Retinal pigment epithelial cell (primary cell): ENCODE results near the gene FAM20B.

Experiments
- DNase-seq: peaks from one replicate; pipeline ENCODE4 v3.0.0-alpha.2; 2010; ENCODE audit warnings: low read depth
- H3K4me3 ChIP-seq: 2 replicates; pipeline ENCODE4 v1.5.1; 2011; ENCODE audit warnings: mild to moderate bottlenecking, low read length, control low read depth, moderate library complexity
- CTCF ChIP-seq: conservative IDR thresholded peaks from 2 replicates; pipeline ENCODE4 v1.5.1; 2011; ENCODE audit warnings: low read depth, low read length, control low read depth, inconsistent platforms

The FAM20B gene

DNA sequence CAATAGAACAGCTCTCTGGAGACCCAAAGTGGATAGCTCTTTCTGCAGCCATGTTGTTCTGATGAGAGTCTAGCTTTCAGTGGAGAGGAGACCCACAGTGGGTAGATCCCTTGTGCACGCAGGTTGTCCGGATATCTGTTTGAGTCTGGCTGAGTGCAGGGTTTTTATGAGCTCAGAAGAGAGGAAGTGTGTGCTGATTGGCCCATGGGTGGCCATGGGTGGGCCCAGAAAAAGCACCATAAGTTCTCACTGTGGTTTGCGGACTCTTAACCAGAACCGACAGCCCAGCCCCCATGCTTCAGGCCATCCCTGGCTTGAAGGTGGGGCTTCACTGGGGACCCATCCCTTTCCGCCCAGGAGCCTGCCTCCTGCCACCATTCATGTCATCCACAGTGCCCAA is 17.0 kb downstream of the FAM20B start:
- no peak for DNase-seq
- H3K4me3 ChIP-seq: no peak overlapping the region
- no peak for TF ChIP-seq CTCF

- H3K4me3 ChIP-seq: no peak overlapping the region
- no peak for DNase-seq
Observed at GRCh38 chr1:179043266-179043665, 17.6 kb downstream of the FAM20B start.

DNA sequence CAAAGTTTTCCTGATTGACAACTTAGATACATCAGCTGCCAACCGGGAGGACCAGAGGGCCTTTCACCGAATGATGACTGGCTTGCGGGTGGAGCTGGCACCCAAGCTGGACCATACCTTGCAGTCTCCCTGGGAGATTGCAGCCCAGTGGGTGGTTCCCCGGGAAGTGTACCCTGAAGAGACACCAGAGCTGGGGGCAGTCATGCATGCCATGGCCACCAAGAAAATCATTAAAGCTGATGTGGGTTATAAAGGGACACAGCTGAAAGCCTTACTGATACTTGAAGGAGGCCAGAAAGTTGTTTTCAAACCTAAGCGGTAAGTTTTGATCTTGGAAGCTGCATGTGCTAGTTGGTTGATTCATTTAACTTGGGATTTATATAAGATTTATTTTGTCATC is 18.2 kb downstream of the FAM20B start:
- TF ChIP-seq CTCF: no peak
- H3K4me3 ChIP-seq: no peak overlapping the region
- DNase-seq: no peak

More at GRCh38 chr1:179043266-179043665, 17.6 kb downstream of the FAM20B start:
- TF ChIP-seq CTCF: no peak

DNA sequence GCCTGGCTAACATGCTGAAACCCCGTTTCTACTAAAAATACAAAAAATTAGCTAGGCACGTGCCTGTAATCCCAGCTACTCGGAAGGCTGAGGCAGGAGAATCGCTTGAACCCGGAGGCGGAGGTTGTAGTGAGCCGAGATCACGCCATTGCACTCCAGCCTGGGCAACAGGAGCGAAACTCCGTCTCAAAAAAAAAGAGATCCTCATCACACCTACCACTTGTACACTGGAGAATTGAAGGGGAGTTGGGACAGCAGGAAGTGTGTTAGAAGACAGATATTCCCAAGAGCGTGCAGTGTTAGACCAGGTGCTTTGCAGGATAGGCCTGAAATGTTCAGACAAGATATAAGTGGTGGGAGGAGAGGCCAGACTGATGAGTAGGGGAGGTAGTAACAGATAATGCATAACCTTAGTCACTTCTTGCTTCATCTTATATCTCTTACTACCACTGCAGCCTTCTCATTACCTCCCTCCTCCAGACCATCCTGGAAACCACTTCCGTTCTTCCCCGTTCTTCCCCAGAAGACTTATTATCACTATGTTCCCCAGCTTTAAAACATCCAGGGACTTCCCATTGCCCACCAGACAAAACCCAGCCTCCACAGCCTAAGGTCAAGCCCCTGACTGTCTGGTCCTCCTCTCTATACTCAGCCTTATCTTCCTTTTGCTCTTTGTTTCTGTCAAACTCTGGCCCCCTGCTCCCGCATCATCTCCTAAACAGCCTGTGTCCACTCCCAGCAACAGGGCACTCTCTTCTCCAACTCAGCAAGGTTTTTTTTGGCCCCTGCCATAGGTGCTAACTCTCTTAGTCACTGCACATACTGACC is 21.3 kb downstream of the FAM20B start:
- no peak for DNase-seq
- H3K4me3 ChIP-seq: no peak overlapping the region
- TF ChIP-seq CTCF: no peak

GRCh38 chr1:179047636-179047997 is 21.9 kb downstream of the FAM20B start:
- H3K4me3 ChIP-seq: no peak overlapping the region
- no peak for TF ChIP-seq CTCF
- DNase-seq: no peak

- no peak overlapping the region for H3K4me3 ChIP-seq
- no peak for DNase-seq
- no peak for TF ChIP-seq CTCF
Observed at GRCh38 chr1:179048339-179049124, 22.8 kb downstream of the FAM20B start.
